Type B pancreatic cell (in vitro differentiated cells): Measurements from ENCODE around the gene COA7. TPM values are rescaled to one million over a fixed set of nuclear protein-coding genes. Genes with fewer than 3 reads are reported as not detected.

Experiments used
- DNase-seq: peaks from one replicate; pipeline ENCODE4 v3.0.0; 2021; ENCODE audit warnings: mixed read lengths; ENCODE audit not compliant: unreplicated experiment; ENCODE audit errors: extremely low spot score
- H3K27ac Mint-ChIP-seq: 2 replicates; pipeline ENCODE4 v1.8.0; 2021; ENCODE audit warnings: mild to moderate bottlenecking, mixed read lengths
- H3K27me3 Mint-ChIP-seq: 2 replicates; pipeline ENCODE4 v1.8.0; 2021; ENCODE audit warnings: mixed read lengths
- H3K36me3 Mint-ChIP-seq: 2 replicates; pipeline ENCODE4 v1.8.0; 2021; ENCODE audit warnings: mixed read lengths
- H3K4me1 Mint-ChIP-seq: one replicate; pipeline ENCODE4 v1.8.0; 2021; ENCODE audit warnings: mixed read lengths; ENCODE audit not compliant: unreplicated experiment
- H3K4me3 Mint-ChIP-seq: 2 replicates; pipeline ENCODE4 v1.8.0; 2021; ENCODE audit warnings: mild to moderate bottlenecking, mixed read lengths
- H3K9me3 Mint-ChIP-seq: 2 replicates; pipeline ENCODE4 v1.8.0; 2021; ENCODE audit warnings: mixed read lengths
- CTCF ChIP-seq: fragments of 200-600 bp; sonication (generic); conservative IDR thresholded peaks from 2 replicates; pipeline ENCODE4 v1.5.0; 2021; ENCODE audit warnings: antibody characterized with exemption, mild to moderate bottlenecking
- total RNA-seq: library from RNA; stranded (reverse); gene quantifications from 2 replicates; pipeline ENCODE4 v1.2.1, GENCODE V29; 2021; ENCODE audit warnings: low replicate concordance

The COA7 gene
- total RNA-seq, 1 donor from 2014 or later, result 27.9 TPM

GRCh38 chr1:52684545-52684944 is 13.6 kb downstream of the COA7 start:
- peaks cover 4% of the 10 kb centered on the region for H3K36me3 Mint-ChIP-seq
- no peak for TF ChIP-seq CTCF
- peaks cover 7% of the 10 kb centered on the region for H3K4me1 Mint-ChIP-seq
- H3K9me3 Mint-ChIP-seq, result no peaks in the 10 kb centered on the region
- no peak overlapping the region for H3K27ac Mint-ChIP-seq
- H3K27me3 Mint-ChIP-seq, result no peaks in the 10 kb centered on the region
- no peak overlapping the region for H3K4me3 Mint-ChIP-seq
- DNase-seq, result no peak

GRCh38 chr1:52683367-52683940 is 14.7 kb downstream of the COA7 start:
- H3K27me3 Mint-ChIP-seq, result no peaks in the 10 kb centered on the region
- no peak overlapping the region for H3K4me3 Mint-ChIP-seq
- H3K9me3 Mint-ChIP-seq, result no peaks in the 10 kb centered on the region
- H3K4me1 Mint-ChIP-seq, result peaks cover 15% of the 10 kb centered on the region
- H3K36me3 Mint-ChIP-seq, result peaks cover 4% of the 10 kb centered on the region
- TF ChIP-seq CTCF, result no peak
- no peak for DNase-seq
- no peak overlapping the region for H3K27ac Mint-ChIP-seq

GRCh38 chr1:52681136-52681535 is 17.0 kb downstream of the COA7 start:
- no peak for DNase-seq
- Mint-ChIP-seq H3K36me3 (peaks cover 2% of the 10 kb centered on the region), H3K27ac (no peak overlapping the region), H3K27me3 (no peaks in the 10 kb centered on the region), H3K9me3 (no peaks in the 10 kb centered on the region), H3K4me3 (no peak overlapping the region), H3K4me1 (peaks cover 21% of the 10 kb centered on the region)
- no peak for TF ChIP-seq CTCF

GRCh38 chr1:52680353-52680752 is 17.8 kb downstream of the COA7 start:
- no peaks in the 10 kb centered on the region for H3K36me3 Mint-ChIP-seq
- peaks cover 19% of the 10 kb centered on the region for H3K4me1 Mint-ChIP-seq
- H3K4me3 Mint-ChIP-seq, result no peak overlapping the region
- no peak for TF ChIP-seq CTCF
- DNase-seq, result no peak
- no peaks in the 10 kb centered on the region for H3K9me3 Mint-ChIP-seq
- no peaks in the 10 kb centered on the region for H3K27me3 Mint-ChIP-seq
- H3K27ac Mint-ChIP-seq, result no peak overlapping the region

GRCh38 chr1:52679498-52679897 is 18.6 kb downstream of the COA7 start:
- Mint-ChIP-seq H3K4me1 (peaks cover 26% of the 10 kb centered on the region), H3K36me3 (no peaks in the 10 kb centered on the region), H3K27me3 (no peaks in the 10 kb centered on the region), H3K4me3 (no peak overlapping the region), H3K27ac (no peak overlapping the region), H3K9me3 (no peaks in the 10 kb centered on the region)
- no peak for TF ChIP-seq CTCF
- no peak for DNase-seq

GRCh38 chr1:52679048-52679447 is 19.1 kb downstream of the COA7 start:
- no peak for DNase-seq
- Mint-ChIP-seq H3K9me3 (no peaks in the 10 kb centered on the region), H3K36me3 (no peaks in the 10 kb centered on the region), H3K27ac (no peak overlapping the region), H3K4me1 (peaks cover 28% of the 10 kb centered on the region), H3K27me3 (no peaks in the 10 kb centered on the region), H3K4me3 (no peak overlapping the region)
- TF ChIP-seq CTCF, result no peak
